ENCODE measurements around the gene GAL3ST2. TPM values are rescaled to one million over a fixed set of nuclear protein-coding genes. Genes with fewer than 3 reads are reported as not detected.
"Not testable (repeated sequence)": the region's sequence is repeated elsewhere in the genome, so short reads cannot be mapped to it uniquely, and the experiment has no call there.

GAL3ST2 gene
- total RNA-seq, 1 donor = 0.43 TPM

DNA sequence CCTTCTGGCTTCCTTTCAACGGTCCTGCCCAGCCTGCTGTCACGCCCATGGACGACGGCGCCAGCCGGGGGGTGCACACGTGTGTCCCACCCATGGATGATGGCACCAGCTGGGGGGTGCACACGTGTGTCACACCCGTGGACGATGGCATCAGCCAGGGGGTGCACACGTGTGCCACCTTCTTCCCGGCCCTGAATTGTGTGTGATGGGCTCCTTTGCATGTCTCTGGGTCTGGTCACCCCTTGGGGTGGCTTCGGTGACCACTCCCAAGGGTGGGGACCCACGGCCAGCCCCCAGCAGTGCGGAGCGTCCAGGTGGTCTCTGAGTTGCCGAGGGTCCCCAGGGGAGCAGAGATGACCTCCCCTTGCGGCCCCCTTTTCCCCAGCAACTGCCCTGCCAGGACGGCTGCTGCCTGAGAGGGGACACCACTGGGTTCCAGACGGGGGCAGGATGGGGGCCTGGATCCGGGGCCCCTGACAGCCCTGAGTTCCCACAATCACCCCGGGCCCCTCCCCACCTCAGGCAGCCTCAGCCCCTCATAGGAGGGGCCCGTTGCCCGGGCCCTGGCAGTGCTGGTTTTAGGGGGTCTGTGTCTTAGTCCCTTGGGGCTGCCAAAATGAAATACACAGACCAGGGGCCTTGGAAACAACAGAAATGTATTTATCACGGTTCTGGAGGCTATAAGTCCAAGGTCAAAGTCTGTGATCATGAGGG, 41.8 kb downstream of the GAL3ST2 start:
- TF ChIP-seq, protein P1, sequence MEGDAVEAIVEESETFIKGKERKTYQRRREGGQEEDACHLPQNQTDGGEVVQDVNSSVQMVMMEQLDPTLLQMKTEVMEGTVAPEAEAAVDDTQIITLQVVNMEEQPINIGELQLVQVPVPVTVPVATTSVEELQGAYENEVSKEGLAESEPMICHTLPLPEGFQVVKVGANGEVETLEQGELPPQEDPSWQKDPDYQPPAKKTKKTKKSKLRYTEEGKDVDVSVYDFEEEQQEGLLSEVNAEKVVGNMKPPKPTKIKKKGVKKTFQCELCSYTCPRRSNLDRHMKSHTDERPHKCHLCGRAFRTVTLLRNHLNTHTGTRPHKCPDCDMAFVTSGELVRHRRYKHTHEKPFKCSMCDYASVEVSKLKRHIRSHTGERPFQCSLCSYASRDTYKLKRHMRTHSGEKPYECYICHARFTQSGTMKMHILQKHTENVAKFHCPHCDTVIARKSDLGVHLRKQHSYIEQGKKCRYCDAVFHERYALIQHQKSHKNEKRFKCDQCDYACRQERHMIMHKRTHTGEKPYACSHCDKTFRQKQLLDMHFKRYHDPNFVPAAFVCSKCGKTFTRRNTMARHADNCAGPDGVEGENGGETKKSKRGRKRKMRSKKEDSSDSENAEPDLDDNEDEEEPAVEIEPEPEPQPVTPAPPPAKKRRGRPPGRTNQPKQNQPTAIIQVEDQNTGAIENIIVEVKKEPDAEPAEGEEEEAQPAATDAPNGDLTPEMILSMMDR (IDR thresholded peaks at IDR 0.05; ENCODE audit: insufficient read depth, low read depth, low read length) = no peak
- no peak for DNase-seq (ENCODE audit: low read depth)
- H3K4me3 ChIP-seq (ENCODE audit: low read depth, low read length) = no peak overlapping the region

DNA sequence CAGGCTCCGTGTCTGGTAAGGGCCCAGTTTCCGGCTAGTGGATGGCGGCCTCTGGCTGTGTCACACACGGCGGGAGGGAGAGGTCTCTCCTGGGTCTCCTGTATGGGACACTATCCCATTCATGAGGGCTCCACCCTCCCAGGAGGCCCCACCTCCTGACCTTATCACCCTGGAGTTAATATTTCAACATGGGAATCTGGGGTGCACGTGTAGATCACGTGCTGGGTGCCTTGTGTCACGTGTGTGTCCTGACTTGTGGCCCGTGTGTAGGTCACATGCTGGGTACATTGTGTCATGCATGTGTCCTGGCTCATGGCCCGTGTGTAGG, 42.3 kb downstream of the GAL3ST2 start:
- H3K4me3 ChIP-seq (ENCODE audit: low read depth, low read length) = no peak overlapping the region
- no peak for DNase-seq (ENCODE audit: low read depth)
- TF ChIP-seq, protein P1 (IDR thresholded peaks at IDR 0.05; ENCODE audit: insufficient read depth, low read depth, low read length) = no peak

GRCh38 chr2:241819947-241820624, 43.5 kb downstream of the GAL3ST2 start:
- not testable (repeated sequence) for DNase-seq (ENCODE audit: low read depth); H3K4me3 ChIP-seq (ENCODE audit: low read depth, low read length)

DNA sequence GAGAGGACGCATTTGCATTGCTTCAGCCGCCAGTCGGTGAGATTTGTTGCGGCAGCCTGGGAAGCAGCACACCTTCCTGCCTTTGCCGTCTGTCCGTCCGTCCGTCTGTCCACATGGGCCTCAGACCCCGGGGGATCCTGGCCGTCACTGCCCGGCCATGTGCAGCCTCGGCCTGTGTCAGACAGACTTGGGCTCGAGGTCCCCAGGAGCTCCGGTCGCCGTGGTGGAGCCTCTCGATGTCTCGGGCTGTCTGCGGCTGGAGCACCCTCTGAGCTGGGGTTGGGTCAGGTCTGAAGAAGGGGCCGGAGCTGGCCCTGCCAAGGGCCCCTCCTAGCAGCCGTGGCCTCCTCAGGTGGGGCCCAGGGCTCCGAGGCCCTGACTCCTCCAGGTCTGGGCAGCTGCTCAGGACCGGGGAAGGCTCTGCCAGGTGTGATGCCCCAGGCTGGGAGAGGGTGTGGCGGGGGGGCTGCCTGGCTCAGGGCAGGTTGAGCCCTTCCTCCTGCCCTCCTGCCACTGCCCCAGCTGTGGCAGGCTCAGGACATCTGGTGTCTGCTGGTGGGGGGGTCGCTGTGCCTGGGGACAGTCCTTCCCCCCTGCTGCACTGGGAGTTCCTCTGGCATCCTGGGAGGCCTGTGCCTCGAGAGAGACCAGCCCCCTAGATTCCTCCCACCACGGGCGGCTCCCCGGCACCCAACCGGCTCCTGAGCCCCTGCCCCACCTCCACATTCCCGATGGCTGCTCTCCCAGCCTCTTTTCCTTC, 44.2 kb downstream of the GAL3ST2 start:
- TF ChIP-seq, protein P1 (IDR thresholded peaks at IDR 0.05; ENCODE audit: insufficient read depth, low read depth, low read length) = no peak

GRCh38 chr2:241821460-241822263, 45.0 kb downstream of the GAL3ST2 start:
- no peak for DNase-seq (ENCODE audit: low read depth)
- H3K4me3 ChIP-seq (ENCODE audit: low read depth, low read length) = no peak overlapping the region
- TF ChIP-seq, protein P1 (IDR thresholded peaks at IDR 0.05; ENCODE audit: insufficient read depth, low read depth, low read length) = no peak

More for the DNA sequence above, 44.2 kb downstream of the GAL3ST2 start:
- no peak for DNase-seq (ENCODE audit: low read depth)
- no peak overlapping the region for H3K4me3 ChIP-seq (ENCODE audit: low read depth, low read length)

- DNase-seq (ENCODE audit: low read depth) = no peak
- no peak overlapping the region for H3K4me3 ChIP-seq (ENCODE audit: low read depth, low read length)
- TF ChIP-seq, protein P1 (IDR thresholded peaks at IDR 0.05; ENCODE audit: insufficient read depth, low read depth, low read length) = no peak
Measured at GRCh38 chr2:241822264-241822623, 45.6 kb downstream of the GAL3ST2 start.

- DNase-seq (ENCODE audit: low read depth); H3K4me3 ChIP-seq (ENCODE audit: low read depth, low read length): not testable (repeated sequence)
Measured at GRCh38 chr2:241823531-241824437, 47.2 kb downstream of the GAL3ST2 start.

All from fibroblast of villous mesenchyme (primary cell).